HepG2 (cell line): Measurements from ENCODE around the gene ARHGEF16. TPM values are rescaled to one million over a fixed set of nuclear protein-coding genes. Genes with fewer than 3 reads are reported as not detected.

ENCODE experiments used
- ATAD3A ChIP-seq: sonication (generic); formaldehyde crosslinking; IDR thresholded peaks from 2 replicates; pipeline ENCODE4 v1.4.0; 2020; ENCODE audit warnings: missing genetic modification reagents
- HINFP ChIP-seq: sonication (generic); formaldehyde crosslinking; IDR thresholded peaks from 2 replicates; pipeline ENCODE4 v1.4.0; 2020; ENCODE audit warnings: low read depth, mild to moderate bottlenecking, missing genetic modification reagents
- IKZF5 ChIP-seq: IDR thresholded peaks from 2 replicates; pipeline ENCODE4 v1.6.1; 2018; ENCODE audit warnings: missing genetic modification reagents, mild to moderate bottlenecking, missing compliant biosample characterization
- KAT2B ChIP-seq: fragments of 150-350 bp; IDR thresholded peaks from 2 replicates; pipeline ENCODE4 v1.6.1; 2014; ENCODE audit warnings: low read depth, low read length, borderline replicate concordance
- KLF13 ChIP-seq: sonication (generic); formaldehyde crosslinking; IDR thresholded peaks from 2 replicates; pipeline ENCODE4 v1.4.0; 2020; ENCODE audit warnings: mild to moderate bottlenecking, missing genetic modification reagents
- MAZ ChIP-seq, 2 experiments: sonication (generic) in 1 of 2; formaldehyde crosslinking in 1 of 2; IDR thresholded peaks; 2 replicates each; pipeline versions ENCODE4 v1.5.0 to v1.6.1; 2012 to 2020; ENCODE audit warnings: low read depth in 2 of 2, mild to moderate bottlenecking in 2 of 2, borderline replicate concordance in 1 of 2, improper control_type of control experiment in 1 of 2, low read length in 1 of 2, missing genetic modification reagents in 1 of 2, moderate library complexity in 1 of 2
- MED8 ChIP-seq: sonication (generic); formaldehyde crosslinking; IDR thresholded peaks from 2 replicates; pipeline ENCODE4 v1.8.1; 2023; ENCODE audit warnings: mild to moderate bottlenecking, missing genetic modification reagents; ENCODE audit not compliant: insufficient replicate concordance
- MTA1 ChIP-seq: sonication (generic); formaldehyde crosslinking; IDR thresholded peaks from 2 replicates; pipeline ENCODE4 v1.4.0; 2020; ENCODE audit warnings: missing genetic modification reagents, mild to moderate bottlenecking, borderline replicate concordance
- NFATC3 ChIP-seq: sonication (generic); formaldehyde crosslinking; IDR thresholded peaks from 2 replicates; pipeline ENCODE4 v1.5.1; 2020; ENCODE audit warnings: mild to moderate bottlenecking, missing genetic modification reagents
- PREB ChIP-seq: sonication (generic); formaldehyde crosslinking; IDR thresholded peaks from 2 replicates; pipeline ENCODE4 v1.4.0; 2020; ENCODE audit warnings: missing genetic modification reagents
- PRPF4 ChIP-seq: fragments of 200-400 bp; formaldehyde crosslinking; IDR thresholded peaks from 2 replicates; pipeline ENCODE4 v1.6.1; 2016; ENCODE audit warnings: low read length, low read depth; ENCODE audit not compliant: poor library complexity, severe bottlenecking
- SMC3 ChIP-seq: IDR thresholded peaks from 2 replicates; pipeline ENCODE4 v1.6.1; 2011; ENCODE audit warnings: low read length, improper control_type of control experiment
- THRA ChIP-seq: sonication (generic); formaldehyde crosslinking; IDR thresholded peaks from 2 replicates; pipeline ENCODE4 v1.4.0; 2020; ENCODE audit warnings: missing genetic modification reagents, borderline replicate concordance
- ZBTB14 ChIP-seq: sonication (generic); formaldehyde crosslinking; IDR thresholded peaks from 2 replicates; pipeline ENCODE4 v1.4.0; 2020; ENCODE audit warnings: missing genetic modification reagents
- ZNF17 ChIP-seq: sonication (generic); formaldehyde crosslinking; IDR thresholded peaks from 2 replicates; pipeline ENCODE4 v1.5.0; 2020; ENCODE audit warnings: mild to moderate bottlenecking, missing genetic modification reagents
- ZNF224 ChIP-seq: sonication (generic); formaldehyde crosslinking; IDR thresholded peaks from 2 replicates; pipeline ENCODE4 v1.5.0; 2020; ENCODE audit warnings: mild to moderate bottlenecking, missing genetic modification reagents
- ZNF230 ChIP-seq: sonication (generic); formaldehyde crosslinking; IDR thresholded peaks from 2 replicates; pipeline ENCODE4 v1.4.0; 2020; ENCODE audit warnings: mild to moderate bottlenecking, missing genetic modification reagents
- ZNF331 ChIP-seq: sonication (generic); formaldehyde crosslinking; IDR thresholded peaks from 2 replicates; pipeline ENCODE4 v1.4.0; 2020; ENCODE audit warnings: missing genetic modification reagents
- ZNF607 ChIP-seq: sonication (generic); formaldehyde crosslinking; IDR thresholded peaks from 2 replicates; pipeline ENCODE4 v1.5.1; 2020; ENCODE audit warnings: missing genetic modification reagents, mild to moderate bottlenecking, borderline replicate concordance
- polyA plus RNA-seq, 8 experiments: library from polyadenylated mRNA; depleted of rRNA in 3 of 8; stranded (reverse) in 7 of 8; unstranded in 1 of 8; fragments of >200 nt; fragmentation: Illumina TruSeq in 4 of 8; extraction: Trizol in 4 of 8; gene quantifications; 2 replicates each; pipeline versions ENCODE4 v1.2.1 to v1.2.3, GENCODE V29; 2011 to 2016; ENCODE audit warnings: low read depth in 4 of 8, missing spikeins in 1 of 8, mixed read lengths in 1 of 8; ENCODE audit not compliant: insufficient read depth in 1 of 8
- total RNA-seq, 5 experiments: library from RNA; depleted of rRNA; stranded (reverse); fragments of >200 nt; fragmentation: Illumina TruSeq; extraction: Trizol; gene quantifications; 2 replicates each; pipeline ENCODE4 v1.2.3, GENCODE V29; 2016; ENCODE audit warnings: low read depth in 1 of 5
- TF ChIP-seq, protein P1 (sequence below): sonication (generic); formaldehyde crosslinking; IDR thresholded peaks from 2 replicates; pipeline ENCODE4 v1.5.0; 2020; ENCODE audit warnings: missing genetic modification reagents, mild to moderate bottlenecking, borderline replicate concordance

The ARHGEF16 gene
- total and polyA plus RNA-seq, 2 of the 13 experiments (the other 11 are each of a cell fraction or from before 2014, with no cell fraction given), result 20.3 to 39.9 TPM

GRCh38 chr1:3454811-3455618 is 550 bp downstream of the ARHGEF16 start (continued):
- TF ChIP-seq ZNF17 (no peak), NFATC3 (CRISPR knock-in tag) (no peak), PREB (CRISPR knock-in tag) (no peak), ZNF607 (CRISPR knock-in tag) (no peak), ZNF331 (CRISPR knock-in tag) (no peak), KAT2B (no peak), ZNF224 (CRISPR knock-in tag) (no peak), IKZF5 (CRISPR knock-in tag) (peak; percentile 84; the same call in 1 of the 2 replicates), ZNF230 (no peak), SMC3 (no peak), PRPF4 (peak; percentile 65), ATAD3A (CRISPR knock-in tag) (no peak), ZBTB14 (CRISPR knock-in tag) (no peak), THRA (peak; percentile 95; the same call in 1 of the 2 replicates), MED8 (CRISPR knock-in tag) (peak; percentile 68), MAZ (IDR thresholded peaks at IDR 0.05; ENCODE audit: borderline replicate concordance, low read depth, low read length) (peak; percentile 93), MAZ (CRISPR knock-in tag; IDR thresholded peaks at IDR 0.05; ENCODE audit: low read depth) (no peak), MTA1 (CRISPR knock-in tag) (no peak; the same call in 1 of the 2 replicates), HINFP (CRISPR knock-in tag) (no peak), KLF13 (no peak)
- TF ChIP-seq, protein P1, sequence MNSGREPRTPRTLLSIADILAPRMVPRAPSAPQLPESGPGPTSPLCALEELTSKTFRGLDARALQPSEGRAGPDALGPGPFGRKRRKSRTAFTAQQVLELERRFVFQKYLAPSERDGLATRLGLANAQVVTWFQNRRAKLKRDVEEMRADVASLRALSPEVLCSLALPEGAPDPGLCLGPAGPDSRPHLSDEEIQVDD (CRISPR knock-in tag), result no peak
